GM21528 (cell line): Measurements from ENCODE around the gene RALGAPB.
"Not testable (repeated sequence)": the region's sequence is repeated elsewhere in the genome, so short reads cannot be mapped to it uniquely, and the experiment has no call there.

Experiments
- ATAC-seq: cut with Tn5 transposase; IDR thresholded peaks from one replicate; pipeline ENCODE4 v1.9.1; 2021; ENCODE audit warnings: mild to moderate bottlenecking, moderate library complexity; ENCODE audit not compliant: unreplicated experiment, low FRiP score

RALGAPB gene

DNA sequence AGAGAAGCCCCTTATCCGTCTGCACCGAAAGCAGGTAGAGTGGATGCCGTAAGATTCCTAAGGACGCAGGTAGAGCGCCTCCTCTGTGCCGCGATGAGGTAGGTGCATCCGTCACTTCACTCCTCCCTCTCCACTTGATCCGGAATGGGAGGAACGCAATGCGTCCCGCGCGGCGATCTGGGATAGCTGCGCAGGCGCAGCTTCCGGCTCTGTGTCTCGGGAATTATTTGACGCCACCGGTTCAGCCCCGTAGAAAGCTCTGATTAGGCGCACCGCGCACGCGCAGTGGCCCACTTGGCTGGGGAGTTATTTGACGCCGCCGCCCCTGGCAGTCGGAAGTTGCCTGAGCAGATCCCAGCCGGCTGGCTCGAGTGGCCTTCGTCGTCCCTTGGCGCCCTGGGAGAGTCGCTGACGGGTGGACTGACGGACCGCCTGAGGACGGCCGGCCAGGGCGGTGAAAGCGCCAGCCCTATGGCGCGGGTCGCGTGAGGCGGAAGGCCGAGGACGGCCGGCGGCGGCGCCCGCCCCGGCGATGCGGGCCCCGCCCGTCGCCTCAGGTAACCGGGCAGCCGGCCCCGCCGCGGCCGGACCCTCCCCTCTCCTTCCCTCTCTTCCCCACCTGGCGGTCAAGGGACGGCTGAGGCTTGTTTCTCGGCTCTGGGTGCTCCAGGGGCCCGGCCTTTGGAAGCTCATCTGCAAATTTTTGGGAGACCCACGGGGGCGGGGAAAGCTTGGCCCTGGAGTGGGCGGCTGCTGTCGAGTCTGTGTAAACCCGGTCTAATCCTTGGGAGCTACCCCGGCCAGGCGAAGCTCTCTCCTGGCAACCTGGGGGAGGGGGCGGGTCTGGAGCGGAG, at the start of gene RALGAPB:
Gene RALGAPB, plus strand, starts transcription at position 331 of the 854 bp plus-strand sequence. CDS start 15,590 bp downstream, outside the sequence.
- peak; percentile 93 for ATAC-seq

DNA sequence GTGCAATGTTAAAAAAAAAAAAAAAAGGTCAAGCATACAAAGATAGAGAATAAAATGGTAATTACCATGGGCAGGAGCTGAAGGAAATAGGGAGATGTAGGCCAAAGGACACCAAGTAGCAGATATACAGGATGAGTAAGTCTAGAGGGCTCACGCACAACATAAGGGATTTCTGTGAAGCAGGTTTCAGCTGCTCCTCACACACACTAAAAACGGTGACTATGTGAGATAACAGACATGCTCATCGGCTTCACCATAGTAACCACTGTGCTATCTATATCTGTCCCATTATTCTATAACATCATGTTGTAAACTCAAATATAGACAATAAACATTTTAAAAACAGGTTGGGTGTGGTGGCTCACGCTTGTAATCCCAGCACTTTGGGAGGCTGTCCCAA, 49.1 kb upstream of the RALGAPB start:
- ATAC-seq = no peak

DNA sequence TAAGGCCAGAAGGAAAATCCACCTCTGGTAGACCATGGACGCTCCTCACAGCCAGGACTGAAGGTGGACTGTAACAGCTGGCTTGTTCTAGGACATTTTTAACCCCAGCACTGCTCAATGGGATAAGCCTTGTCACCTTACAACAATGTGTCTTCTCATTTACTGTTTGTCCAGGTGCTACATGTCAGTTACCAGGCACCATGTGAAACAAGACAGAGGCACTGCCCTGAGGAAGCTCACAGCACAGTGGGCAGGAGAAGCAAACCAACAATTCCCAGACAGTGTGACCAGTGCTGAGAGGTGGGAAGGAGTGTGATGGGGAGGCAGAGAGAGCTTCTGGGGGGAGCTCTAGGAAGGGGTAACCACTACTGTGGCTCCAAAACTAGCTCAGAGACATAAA, 48.2 kb upstream of the RALGAPB start:
- no peak for ATAC-seq

DNA sequence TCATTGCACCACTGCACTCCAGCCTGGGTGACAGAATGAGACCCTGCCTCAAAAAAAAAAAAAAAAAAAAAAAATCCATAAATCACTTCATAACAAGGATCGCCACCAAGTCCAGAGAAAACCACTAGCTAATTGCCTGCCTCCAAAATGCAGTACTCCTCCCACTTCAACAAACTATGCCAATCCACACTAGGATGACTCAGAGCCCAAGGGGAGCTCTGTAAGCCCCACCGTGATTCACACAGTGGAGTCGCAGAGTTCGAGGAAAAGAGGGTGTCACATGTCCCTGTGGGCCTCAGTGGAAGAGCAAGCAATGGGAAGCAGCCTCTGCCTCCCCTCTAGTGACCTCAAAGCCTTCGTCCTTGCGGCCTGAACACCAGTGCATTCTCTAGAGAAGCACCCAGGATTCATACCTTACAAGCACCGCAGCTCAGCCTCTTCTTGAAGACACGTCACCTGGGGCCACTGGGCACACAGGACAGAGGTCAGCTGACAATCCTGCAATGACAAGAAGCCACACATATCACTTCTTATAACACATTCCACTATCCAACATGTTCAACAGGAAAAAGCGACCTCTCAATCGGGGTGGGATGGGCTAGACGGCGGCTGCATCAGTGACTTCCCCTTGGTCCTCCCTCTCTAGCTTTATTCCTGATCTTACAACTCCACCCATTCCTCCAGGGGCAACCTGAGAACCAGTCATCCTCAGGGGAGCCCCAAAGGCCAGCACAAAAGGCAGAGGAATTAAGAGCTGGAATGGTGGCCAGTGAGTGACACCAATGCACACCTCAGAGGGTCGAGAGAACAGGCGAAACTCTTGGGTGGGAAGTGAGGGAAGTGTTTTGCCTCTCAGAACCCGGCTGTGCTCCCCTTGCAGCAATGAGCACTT, 46.4 kb upstream of the RALGAPB start:
- no peak for ATAC-seq

DNA sequence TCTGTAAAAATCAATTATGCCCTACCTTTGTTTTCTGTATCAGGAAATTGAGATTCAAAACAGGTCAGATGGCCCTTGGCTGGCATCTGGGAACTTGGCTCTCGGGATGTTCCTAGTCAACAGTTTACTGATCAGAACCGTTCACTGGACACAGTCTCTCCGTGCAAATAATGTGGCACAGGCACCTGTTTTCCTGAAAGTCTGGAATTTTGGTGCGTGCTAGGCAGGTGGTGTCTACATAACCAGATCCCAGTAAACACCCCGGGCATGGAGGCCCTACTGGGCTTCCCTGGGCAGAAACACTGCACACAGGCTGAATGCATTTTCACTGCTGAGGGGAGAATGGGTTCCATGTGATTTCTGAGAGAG, 45.0 kb upstream of the RALGAPB start:
- no peak for ATAC-seq

DNA sequence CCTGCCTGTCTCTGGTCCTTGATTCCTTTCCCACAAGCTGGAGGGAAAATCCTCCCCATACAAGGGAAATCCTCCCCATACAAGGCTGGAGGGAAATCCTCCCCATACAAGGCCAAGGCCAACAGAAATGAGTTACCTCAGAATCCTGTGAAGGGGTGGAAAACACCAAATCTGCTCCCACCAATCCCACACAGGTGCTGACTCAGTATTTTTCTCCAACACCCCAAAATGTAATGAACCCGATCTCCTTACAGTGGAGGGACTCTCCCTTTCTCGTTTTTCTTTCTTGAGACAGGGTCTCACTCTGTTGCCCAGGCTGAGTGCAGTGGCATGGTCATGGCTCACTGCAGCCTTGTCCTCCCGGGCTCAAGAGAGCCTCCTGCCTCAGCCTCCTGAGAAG, 43.8 kb upstream of the RALGAPB start:
- no peak for ATAC-seq

DNA sequence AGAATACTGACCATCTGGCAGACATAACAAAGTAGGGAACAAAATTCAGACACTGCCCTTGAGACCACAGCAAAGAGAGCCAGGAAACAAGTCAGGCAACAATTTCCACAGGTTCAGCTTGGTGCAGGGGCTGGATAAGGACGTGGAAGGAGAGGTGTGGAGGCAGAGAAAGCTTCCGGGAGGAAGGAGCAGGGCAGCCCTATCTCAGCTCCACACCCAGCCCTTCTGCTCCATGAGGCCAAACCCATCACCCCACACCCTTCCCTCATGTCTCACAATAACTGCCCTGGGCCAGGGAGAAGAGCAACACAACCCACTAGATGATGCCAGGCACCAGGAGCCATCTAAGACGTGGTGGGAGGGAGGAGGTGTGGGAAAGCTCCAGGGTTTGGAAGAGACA, 43.3 kb upstream of the RALGAPB start:
- ATAC-seq = no peak

DNA sequence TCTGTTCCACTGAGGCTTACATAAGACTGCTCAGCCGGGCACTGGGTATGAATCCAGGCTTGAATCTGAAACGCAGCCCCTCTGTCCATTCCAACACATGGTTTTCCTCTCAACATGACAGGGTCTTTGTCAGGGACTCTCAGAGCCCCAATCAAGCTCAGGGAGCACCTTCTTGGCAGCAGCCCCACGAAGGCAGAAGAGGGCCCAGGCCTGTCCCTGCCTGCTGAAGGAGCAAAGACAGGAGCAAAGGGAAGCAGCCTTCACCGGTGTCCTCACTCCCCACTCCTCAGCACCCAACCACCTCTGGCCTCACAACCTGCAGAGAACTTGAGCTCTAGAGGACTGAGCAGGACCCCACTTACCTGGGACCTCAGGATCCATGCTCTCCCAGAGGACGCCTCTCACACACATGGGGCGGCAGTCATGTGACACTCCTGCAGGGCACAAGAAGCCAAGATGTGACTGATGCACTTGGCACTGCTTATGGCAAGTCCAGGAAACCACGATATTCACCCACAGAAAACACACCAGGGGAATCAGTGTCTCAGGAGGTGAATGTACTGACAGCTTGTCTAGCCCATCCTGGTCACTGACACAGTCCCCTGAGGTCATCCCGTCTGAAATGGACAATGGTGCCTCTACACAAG, 41.8 kb upstream of the RALGAPB start:
- ATAC-seq = no peak

DNA sequence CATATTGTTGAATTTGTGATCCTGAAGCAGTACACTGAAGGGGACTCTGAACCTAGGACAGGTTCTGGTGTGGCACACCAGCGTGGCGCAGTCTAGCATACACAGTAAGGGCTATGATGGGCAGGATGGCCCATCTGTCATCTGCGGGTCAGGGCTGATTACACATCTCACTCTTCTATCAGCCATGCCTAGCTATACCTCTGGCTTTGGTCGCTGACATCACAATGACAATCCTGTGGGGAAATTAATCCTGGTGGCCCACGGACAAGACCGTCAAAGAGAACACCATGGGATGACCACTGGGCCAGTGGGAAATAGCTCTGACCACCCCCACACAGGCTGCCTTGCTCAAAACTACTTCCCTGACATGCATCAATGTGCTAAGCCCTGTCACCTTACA, 40.4 kb upstream of the RALGAPB start:
- ATAC-seq = no peak

DNA sequence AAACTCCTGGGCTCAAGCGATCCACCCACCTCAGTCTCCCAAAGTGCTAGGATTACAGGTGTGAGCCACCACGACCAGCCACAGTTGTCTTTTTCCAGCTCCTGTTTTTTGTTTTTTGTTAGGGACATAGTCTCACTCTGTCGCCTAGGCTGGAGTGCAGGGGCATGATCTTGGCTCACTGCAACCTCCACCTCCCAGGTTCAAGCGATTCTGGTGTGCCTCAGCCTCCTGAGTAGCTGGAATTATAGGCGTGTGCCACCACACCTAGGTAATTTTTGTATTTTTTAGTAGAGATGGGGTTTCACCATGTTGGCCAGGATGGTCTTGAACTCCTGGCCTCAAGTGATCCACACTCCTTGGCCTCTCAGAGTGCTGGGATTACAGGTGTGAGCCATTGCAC, 39.8 kb upstream of the RALGAPB start:
- ATAC-seq = not testable (repeated sequence)

DNA sequence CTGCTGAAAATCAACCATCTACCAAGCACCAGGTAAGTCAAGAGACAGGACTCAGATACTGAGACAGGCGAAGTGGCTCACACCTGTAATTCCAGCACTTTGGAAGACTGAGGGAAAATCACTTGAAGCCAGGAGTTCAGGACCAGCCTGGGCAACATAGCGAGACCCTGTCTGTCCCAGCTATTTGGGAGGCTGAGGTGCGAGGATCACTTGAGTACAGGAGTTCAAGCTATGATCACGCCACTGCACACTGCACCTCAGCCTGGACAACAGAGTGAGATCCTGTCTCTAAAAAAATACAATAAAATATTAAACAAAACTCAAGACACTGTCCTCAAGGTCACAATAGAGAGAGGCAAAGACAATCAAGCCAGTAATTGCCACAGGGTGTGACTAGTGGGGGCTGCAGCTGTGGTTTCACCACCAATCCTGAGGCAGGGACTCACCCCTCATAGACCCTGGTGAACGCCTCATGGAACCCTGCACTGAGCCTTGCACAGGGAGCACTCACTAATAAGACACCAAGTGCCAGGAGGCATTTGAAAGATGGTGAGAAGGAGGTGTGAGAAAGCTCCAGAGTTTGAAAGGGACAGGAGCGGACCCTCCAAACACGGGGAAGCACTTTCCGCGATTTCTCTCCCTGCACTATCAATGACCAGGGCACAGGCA, 39.2 kb upstream of the RALGAPB start:
- ATAC-seq = no peak

DNA sequence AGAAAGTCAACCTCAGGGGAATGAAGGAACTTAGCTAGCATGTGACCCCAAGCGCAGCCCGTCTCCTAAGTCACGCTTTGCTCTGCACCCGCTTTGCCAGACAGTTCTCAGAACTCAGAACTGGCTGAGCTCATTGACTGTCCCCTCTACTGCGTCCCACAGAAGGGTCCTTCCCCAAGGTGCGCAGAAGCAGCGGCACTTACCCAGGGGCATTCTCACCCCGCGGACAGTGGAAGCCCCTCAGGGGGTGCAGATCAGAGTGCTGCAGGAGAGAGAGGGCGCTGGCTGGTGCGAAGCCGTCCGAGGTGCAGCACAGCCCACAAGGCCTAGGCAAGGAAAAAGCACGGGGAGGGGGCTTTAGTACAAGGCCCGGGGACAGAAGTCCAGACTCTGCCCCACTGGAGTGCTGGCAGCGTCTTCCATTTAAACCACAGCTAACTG, 38.3 kb upstream of the RALGAPB start:
- ATAC-seq = no peak

DNA sequence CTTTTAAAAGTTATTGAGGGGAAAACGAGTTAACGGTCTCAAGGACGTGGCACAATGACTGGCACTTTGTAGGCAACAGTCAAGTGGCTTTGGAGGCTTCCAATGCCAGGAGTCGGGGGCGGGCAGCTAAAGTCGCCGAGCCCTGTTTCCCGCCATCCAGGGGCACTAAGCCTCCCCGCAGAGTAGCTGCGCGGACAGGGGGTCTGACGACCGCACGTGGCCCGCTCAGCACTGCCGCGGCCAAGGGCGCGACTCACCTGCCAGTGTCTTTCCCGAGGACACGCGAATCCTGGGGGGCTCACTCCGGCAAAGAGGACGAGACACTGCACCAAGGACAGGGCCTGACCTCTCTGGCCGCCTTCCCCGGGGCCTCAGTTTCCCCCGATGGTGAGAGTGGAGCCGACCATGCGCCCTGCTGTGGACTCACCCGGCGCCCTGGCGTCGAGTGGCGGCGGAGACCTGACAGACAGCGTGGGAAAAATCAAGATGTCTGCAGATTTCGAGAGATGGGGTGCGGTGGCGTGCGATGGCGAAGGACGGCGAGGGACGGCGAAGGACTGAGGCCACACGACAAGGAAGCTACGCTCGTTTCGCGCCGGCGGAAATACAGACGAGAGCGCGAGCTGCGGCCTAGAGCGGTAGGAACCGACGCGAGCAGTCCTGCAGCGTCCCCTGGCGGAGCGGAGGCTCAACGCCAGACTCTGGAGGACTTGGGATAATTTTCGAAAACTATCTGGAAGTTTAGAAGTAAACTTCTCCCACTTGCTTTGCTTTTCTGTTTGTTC, 37.7 kb upstream of the RALGAPB start, which contains the start of gene SNHG17:
Gene SNHG17, minus strand, starts transcription at position 559 of the 785 bp plus-strand sequence.
- peak; percentile 52 for ATAC-seq

DNA sequence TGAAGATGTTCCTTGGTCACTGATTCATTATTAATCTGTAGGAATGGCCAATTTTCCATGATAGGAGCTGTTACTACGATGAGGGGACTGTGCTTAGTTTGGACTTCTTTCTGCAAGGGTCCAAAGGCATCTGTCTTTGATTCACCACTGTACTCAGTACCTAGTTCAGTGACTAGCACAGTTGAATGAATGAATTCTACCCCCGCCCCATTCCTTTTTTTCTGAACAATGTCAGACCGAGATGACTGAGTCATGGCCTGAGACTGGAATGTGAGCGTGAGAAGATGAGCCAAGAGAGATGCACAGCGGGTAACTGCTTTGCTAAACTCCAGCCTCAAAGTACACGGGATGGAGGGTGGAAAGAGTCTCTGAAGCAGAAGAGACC, 37.1 kb upstream of the RALGAPB start:
- ATAC-seq = no peak

DNA sequence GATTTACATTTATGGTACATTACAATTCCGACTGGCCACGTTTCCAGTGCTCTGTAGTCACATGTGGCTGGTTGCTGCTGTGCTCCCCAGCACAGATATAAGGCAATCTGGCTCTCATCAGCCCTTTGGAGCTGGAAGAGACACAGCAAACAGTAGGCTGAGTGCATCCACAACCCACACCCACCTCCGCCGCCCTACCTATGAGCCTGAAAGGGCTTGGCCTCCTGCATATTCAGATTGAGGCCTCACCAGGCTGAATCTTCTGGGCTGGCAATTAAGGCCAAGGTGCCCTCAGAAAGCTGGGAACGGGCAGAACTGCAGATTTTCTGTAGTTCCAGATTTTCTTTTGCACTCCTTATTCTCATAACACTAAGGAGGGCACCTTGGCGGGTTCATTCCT, 34.8 kb upstream of the RALGAPB start:
- ATAC-seq = no peak

DNA sequence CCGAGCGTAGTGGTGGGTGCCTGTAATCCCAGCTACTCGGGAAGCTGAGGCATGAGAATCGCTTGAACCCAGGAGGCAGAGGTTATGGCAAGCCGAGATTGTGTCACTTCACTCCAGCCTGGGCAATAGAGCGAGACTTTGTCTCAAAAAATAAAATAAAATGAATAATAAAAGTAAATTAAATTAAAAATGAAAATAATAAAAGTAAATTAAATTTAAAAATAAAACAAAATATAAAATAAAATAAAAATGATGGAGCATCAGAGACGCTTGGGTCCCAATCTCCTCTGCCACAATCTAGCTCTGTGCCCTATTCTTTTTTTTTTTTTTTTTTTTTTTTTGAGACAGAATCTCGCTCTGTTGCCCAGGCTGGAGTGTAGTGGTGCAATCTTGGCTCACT, 31.5 kb upstream of the RALGAPB start:
- not testable (repeated sequence) for ATAC-seq

DNA sequence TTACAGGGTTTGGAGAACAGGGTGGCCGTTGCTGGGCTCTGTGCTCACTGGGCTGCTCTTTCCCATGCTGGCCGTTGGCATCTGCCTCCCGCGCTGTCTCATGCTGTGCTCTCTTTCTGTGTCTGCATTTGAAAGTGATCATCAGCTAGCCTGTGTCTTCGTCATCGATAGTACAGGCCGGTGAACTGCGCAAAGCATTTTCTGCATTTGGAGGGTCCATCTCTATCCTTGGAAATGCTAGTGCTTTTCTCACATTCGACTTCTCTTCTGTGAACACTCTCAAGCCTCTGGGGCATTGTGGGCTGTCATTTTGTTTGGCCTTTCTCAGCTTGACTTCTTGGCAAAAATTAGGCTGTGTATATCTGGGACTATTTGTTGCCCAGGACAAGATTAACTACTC, 30.7 kb upstream of the RALGAPB start:
- no peak for ATAC-seq

DNA sequence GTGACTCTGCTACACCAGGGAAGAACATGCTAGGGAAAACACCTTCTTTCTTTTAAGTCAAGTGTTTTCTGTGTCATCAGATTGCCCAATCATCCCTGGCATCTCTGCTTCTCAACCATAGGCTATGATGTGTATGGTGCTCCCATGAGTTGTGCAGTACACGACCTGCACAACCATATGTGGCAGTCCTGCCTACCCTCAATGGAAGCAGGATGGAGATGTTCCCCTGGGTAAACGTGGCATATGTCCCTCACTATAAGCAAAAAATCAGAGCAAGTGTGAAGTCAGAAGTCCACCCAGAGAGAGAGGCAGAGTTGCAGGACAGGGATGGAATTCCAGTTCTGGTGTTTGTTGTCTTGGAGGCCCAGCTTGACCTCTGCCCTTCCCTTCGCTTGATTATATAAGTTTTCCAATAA, 27.3 kb upstream of the RALGAPB start:
- no peak for ATAC-seq

DNA sequence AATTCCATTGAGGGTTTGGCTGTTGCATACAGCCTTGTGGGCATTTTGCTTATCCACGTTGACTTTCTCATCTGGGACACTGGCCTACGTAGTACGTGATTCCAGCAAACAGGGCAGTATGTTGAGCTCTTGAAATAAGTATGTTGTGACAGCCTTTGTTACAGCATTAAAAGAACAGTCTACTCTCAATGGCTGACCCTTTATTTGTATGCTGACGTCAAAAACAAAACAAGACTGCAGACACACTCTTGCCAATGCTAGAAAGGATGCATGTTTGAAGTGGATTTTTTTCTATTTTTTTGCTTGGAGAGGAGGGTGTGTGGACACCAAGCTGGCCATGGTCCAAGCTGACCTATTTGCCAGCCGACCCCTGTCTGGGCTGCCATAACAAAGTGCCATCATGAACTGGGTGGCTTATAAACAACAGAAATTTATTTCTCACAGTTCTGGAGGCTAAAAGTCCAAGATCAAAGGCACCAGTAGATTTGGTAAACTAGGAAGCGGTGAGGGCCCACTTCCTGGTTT, 26.7 kb upstream of the RALGAPB start:
- no peak for ATAC-seq
